H1 (cell line): Measurements from ENCODE around the gene WDR27. TPM values are rescaled to one million over a fixed set of nuclear protein-coding genes. Genes with fewer than 3 reads are reported as not detected.

Experiments used
- CTCF ChIA-PET: fragments of 300-600 bp; sonication (Branson Sonifier 250); formaldehyde crosslinking; loops from one replicate; lab custom pipeline; 2021; ENCODE audit not compliant: partially characterized antibody; lab: Charles Lee
- POLR2A ChIA-PET: fragments of 300-600 bp; sonication (Branson Sonifier 250); formaldehyde crosslinking; loops from one replicate; lab custom pipeline; 2021; ENCODE audit warnings: inconsistent platforms; ENCODE audit not compliant: partially characterized antibody; lab: Charles Lee
- DNase-seq, 2 experiments: peaks; one replicate each; pipeline versions ENCODE4 v3.0.0 to v3.0.0-alpha.2; 2010 to 2022; ENCODE audit warnings: low spot score in 2 of 2, low read depth in 1 of 2, mixed read lengths in 1 of 2
- FAIRE-seq: peaks from 2 replicates; lab custom pipeline; 2011; peaks lifted over from hg19 to GRCh38; lab: Jason Lieb, UNC
- H2AFZ ChIP-seq: 2 replicates; pipeline ENCODE4 v1.8.1; 2012; ENCODE audit warnings: low read length, inconsistent platforms
- H2AK5ac ChIP-seq: 2 replicates; pipeline ENCODE4 v1.6.1; 2013; ENCODE audit warnings: low read depth, low read length
- H2BK120ac ChIP-seq: replicated peaks from 2 replicates; pipeline ENCODE3; 2013; ENCODE audit warnings: low read depth, low read length, inconsistent platforms
- H2BK12ac ChIP-seq: 2 replicates; pipeline ENCODE4 v1.6.1; 2013; ENCODE audit warnings: low read depth, low read length
- H2BK15ac ChIP-seq: 2 replicates; pipeline ENCODE4 v1.6.1; 2013; ENCODE audit warnings: low read length
- H2BK20ac ChIP-seq: 2 replicates; pipeline ENCODE4 v1.6.1; 2013; ENCODE audit warnings: low read length
- H2BK5ac ChIP-seq: 2 replicates; pipeline ENCODE4 v1.6.1; 2013; ENCODE audit warnings: low read depth, low read length
- H3K14ac ChIP-seq: 2 replicates; pipeline ENCODE4 v1.6.1; 2013; ENCODE audit warnings: inconsistent platforms; ENCODE audit not compliant: insufficient read length
- H3K18ac ChIP-seq: 2 replicates; pipeline ENCODE4 v1.6.1; 2013; ENCODE audit warnings: low read length; ENCODE audit errors: extremely low read depth
- H3K23ac ChIP-seq: 2 replicates; pipeline ENCODE4 v1.6.1; 2013; ENCODE audit warnings: inconsistent platforms; ENCODE audit not compliant: insufficient read length
- H3K23me2 ChIP-seq: 2 replicates; pipeline ENCODE4 v1.6.1; 2013; ENCODE audit warnings: low read depth, low read length
- H3K27ac ChIP-seq: 2 replicates; pipeline ENCODE4 v1.6.1; 2011; ENCODE audit warnings: low read depth, low read length, inconsistent platforms
- H3K27me3 ChIP-seq, 4 experiments: replicated peaks in 1 of 4; 1 replicate in 1 of 4; 2 replicates in 3 of 4; pipeline versions ENCODE4 v1.6.1 to v1.8.1; 2011 to 2013; ENCODE audit warnings: low read length in 3 of 4, mild to moderate bottlenecking in 3 of 4, inconsistent platforms in 2 of 4, mixed read lengths in 2 of 4, moderate library complexity in 1 of 4; ENCODE audit not compliant: control insufficient read depth in 3 of 4, insufficient read depth in 3 of 4; ENCODE audit errors: extremely low read depth in 1 of 4
- H3K36me3 ChIP-seq, 4 experiments: 2 replicates each; pipeline versions ENCODE4 v1.6.1 to v1.8.1; 2011 to 2013; ENCODE audit warnings: mild to moderate bottlenecking in 4 of 4, low read length in 3 of 4, moderate library complexity in 2 of 4, control low read depth in 1 of 4, inconsistent platforms in 1 of 4; ENCODE audit not compliant: insufficient read depth in 4 of 4, control insufficient read depth in 2 of 4
- H3K4ac ChIP-seq: replicated peaks from 2 replicates; pipeline ENCODE3; 2013; ENCODE audit warnings: low read length, low read depth, mixed read lengths, inconsistent platforms; ENCODE audit not compliant: insufficient read length
- H3K4me1 ChIP-seq, 4 experiments: replicated peaks in 1 of 4; 1 replicate in 1 of 4; 2 replicates in 3 of 4; pipeline versions ENCODE4 v1.6.1 to v1.8.1; 2011 to 2013; ENCODE audit warnings: low read length in 3 of 4, inconsistent platforms in 2 of 4, mixed read lengths in 1 of 4; ENCODE audit not compliant: insufficient read depth in 4 of 4, control insufficient read depth in 3 of 4
- H3K4me2 ChIP-seq, 2 experiments: 2 replicates each; pipeline versions ENCODE4 v1.6.1 to v1.8.1; 2011 to 2013; ENCODE audit warnings: low read depth in 2 of 2, low read length in 2 of 2, control low read depth in 1 of 2, inconsistent platforms in 1 of 2, mild to moderate bottlenecking in 1 of 2; ENCODE audit not compliant: insufficient read depth in 1 of 2
- H3K4me3 ChIP-seq, 4 experiments: fragments of 200-600, 300-600 bp in 1 of 4; sonication (generic), shearing (Covaris generic), sonication (Bioruptor Twin) in 1 of 4; 2 replicates each; pipeline versions ENCODE4 v1.5.1 to v1.8.1; 2011 to 2016; ENCODE audit warnings: low read length in 4 of 4, low read depth in 3 of 4, control low read depth in 2 of 4, inconsistent platforms in 2 of 4, mild to moderate bottlenecking in 2 of 4, mixed read lengths in 1 of 4, moderate library complexity in 1 of 4; ENCODE audit not compliant: insufficient read depth in 2 of 4; ENCODE audit errors: extremely low read depth in 1 of 4
- H3K56ac ChIP-seq: replicated peaks from 2 replicates; pipeline ENCODE3; 2013; ENCODE audit warnings: low read depth, mild to moderate bottlenecking, mixed read lengths, low read length, inconsistent platforms; ENCODE audit not compliant: insufficient read length
- H3K79me1 ChIP-seq: 2 replicates; pipeline ENCODE4 v1.6.1; 2013; ENCODE audit warnings: low read depth, low read length, control low read depth
- H3K79me2 ChIP-seq, 2 experiments: 2 replicates each; pipeline versions ENCODE4 v1.6.1 to v1.8.1; 2012 to 2013; ENCODE audit warnings: low read length in 2 of 2, mild to moderate bottlenecking in 2 of 2, inconsistent platforms in 1 of 2; ENCODE audit not compliant: insufficient read depth in 2 of 2, control insufficient read depth in 1 of 2
- H3K9ac ChIP-seq, 4 experiments: replicated peaks in 1 of 4; 1 replicate in 1 of 4; 2 replicates in 3 of 4; pipeline versions ENCODE4 v1.6.1 to v1.8.1; 2011 to 2013; ENCODE audit warnings: low read depth in 3 of 4, low read length in 3 of 4, control low read depth in 2 of 4, mild to moderate bottlenecking in 2 of 4, moderate library complexity in 2 of 4, inconsistent platforms in 1 of 4; ENCODE audit errors: extremely low read depth in 1 of 4
- H3K9me3 ChIP-seq, 2 experiments: 2 replicates each; pipeline versions ENCODE4 v1.6.1 to v1.8.1; 2012 to 2013; ENCODE audit warnings: mild to moderate bottlenecking in 2 of 2, moderate library complexity in 2 of 2, control low read depth in 1 of 2, inconsistent platforms in 1 of 2, low read depth in 1 of 2, low read length in 1 of 2, mixed read lengths in 1 of 2; ENCODE audit not compliant: insufficient read depth in 2 of 2
- H4K20me1 ChIP-seq, 2 experiments: replicated peaks in 1 of 2; 2 replicates each; pipeline versions ENCODE3 to v1.8.1; 2011 to 2013; ENCODE audit warnings: inconsistent platforms in 2 of 2, low read length in 2 of 2, mild to moderate bottlenecking in 1 of 2; ENCODE audit not compliant: insufficient read depth in 2 of 2, control insufficient read depth in 1 of 2
- H4K5ac ChIP-seq: 2 replicates; pipeline ENCODE4 v1.6.1; 2013; ENCODE audit warnings: low read length, low read depth, mixed read lengths, inconsistent platforms; ENCODE audit not compliant: insufficient read length
- H4K8ac ChIP-seq: 2 replicates; pipeline ENCODE4 v1.8.0; 2013; ENCODE audit warnings: mild to moderate bottlenecking, moderate library complexity, low read length, inconsistent platforms; ENCODE audit not compliant: insufficient read depth; ENCODE audit errors: extremely low read depth
- H4K91ac ChIP-seq: replicated peaks from 2 replicates; pipeline ENCODE3; 2013; ENCODE audit warnings: low read length, mixed read lengths, inconsistent platforms; ENCODE audit not compliant: insufficient read length
- CTCF ChIP-seq, 3 experiments: IDR thresholded peaks; 1 replicate in 2 of 3; 2 replicates in 1 of 3; pipeline versions ENCODE4 v1.5.1 to v1.6.1; 2011; ENCODE audit warnings: low read length in 3 of 3, mild to moderate bottlenecking in 3 of 3, inconsistent platforms in 2 of 3, low read depth in 1 of 3, moderate library complexity in 1 of 3; ENCODE audit not compliant: insufficient read depth in 1 of 3; ENCODE audit errors: control extremely low read depth in 1 of 3
- TAF1 ChIP-seq: IDR thresholded peaks from 2 replicates; pipeline ENCODE4 v1.6.1; 2011; ENCODE audit warnings: mild to moderate bottlenecking, low read depth, low read length
- WGBS, 2 experiments: shearing (Covaris generic) in 1 of 2; methylation state at CpG; one replicate each; pipeline versions ENCODE4 v1.1.6 to v1.1.7; 2013 to 2015; ENCODE audit warnings: low lambda C conversion rate in 2 of 2, mixed read lengths in 2 of 2, inconsistent platforms in 1 of 2, low coverage in 1 of 2, missing lambda C conversion rate in 1 of 2; ENCODE audit not compliant: insufficient replicate concordance in 2 of 2, insufficient coverage in 1 of 2, insufficient read length in 1 of 2; ENCODE audit errors: extremely low coverage in 1 of 2, missing lambda C conversion rate in 1 of 2; 5-methylcytosine and 5-hydroxymethylcytosine counted together
- polyA plus RNA-seq, 7 experiments: library from polyadenylated mRNA; depleted of rRNA in 3 of 7; stranded (reverse) in 5 of 7; unstranded in 2 of 7; fragments of >200 nt in 5 of 7; fragments of 200-250 nt in 2 of 7; gene quantifications; 1 replicate in 5 of 7; 2 replicates in 1 of 7; 4 replicates in 1 of 7; pipeline versions ENCODE4 v1.2.1 to v1.2.3, GENCODE V29; 2011 to 2013; ENCODE audit warnings: missing spikeins in 2 of 7, mixed read lengths in 2 of 7
- total RNA-seq: library from RNA; stranded (reverse); fragmentation: NEBNext Ultra II Directional; extraction: Animal tissue kit (Norgen Biotek cat#: 25700); gene quantifications from 2 replicates; pipeline ENCODE4 v1.2.1, GENCODE V29; 2021

Gene WDR27
- total and polyA plus RNA-seq, 2 of the 8 experiments (the other 6 are each of a cell fraction or from before 2014, with no cell fraction given): 53.6 to 68.6 TPM

GRCh38 chr6:169720207-169720855, 18.5 kb upstream of the WDR27 start:
- Histone ChIP-seq H3K27me3 (peaks cover 0 to 2% (median under 1%) of the 10 kb centered on the region in 4 experiments; a peak in 1 of 7 replicates), H3K18ac (no peak overlapping the region), H4K20me1 (peaks cover 1 to 13% of the 10 kb centered on the region in 2 experiments), H3K4me1 (peaks cover 0 to 7% (median 0%) of the 10 kb centered on the region in 4 experiments; a peak in 2 of 7 replicates), H4K8ac (no peak overlapping the region), H3K79me1 (peaks cover 3% of the 10 kb centered on the region; the same call in 1 of the 2 replicates), H3K4me2 (no peak overlapping the region), H2BK20ac (no peak overlapping the region), H3K27ac (no peak overlapping the region), H3K56ac (no peak overlapping the region), H3K9ac (no peak overlapping the region), H3K4ac (no peak overlapping the region), H2BK120ac (no peak overlapping the region), H2BK15ac (no peak overlapping the region), H2BK12ac (no peak overlapping the region), H3K4me3 (no peak overlapping the region), H3K9me3 (no peaks in the 10 kb centered on the region), H4K5ac (no peak overlapping the region), H3K36me3 (peaks cover 0 to 38% (median 3%) of the 10 kb centered on the region in 4 experiments; a peak in 6 of 8 replicates), H3K14ac (no peak overlapping the region), H2BK5ac (no peak overlapping the region), H3K79me2 (peaks cover 0 to 56% of the 10 kb centered on the region in 2 experiments; a peak in 2 of 4 replicates), H3K23ac (no peak overlapping the region), H4K91ac (no peak overlapping the region), H2AK5ac (no peak overlapping the region), H3K23me2 (peaks cover 14% of the 10 kb centered on the region), H2AFZ (no peak overlapping the region)
- no peak for DNase-seq
- CTCF ChIA-PET: interaction anchor here (1.0 to 1.4 kb wide), 2 partner anchors 17 to 55 kb away, joined by 3 to 4 read pairs; no protein-coding TSS in a partner anchor
- FAIRE-seq: no peak
- 96 to 100% methylated on average over 1 to 3 of the region's 3 CpGs for WGBS, 2 experiments
- peak in 1 of 3 experiments; percentile 21; a peak in 2 of 4 replicates for TF ChIP-seq CTCF (IDR thresholded peaks at IDR 0.05; ENCODE audit: control extremely low read depth in 1 of 3, insufficient read depth in 1 of 3, low read depth in 1 of 3, low read length in 3 of 3)
- no peak for TF ChIP-seq TAF1
- POLR2A ChIA-PET: interaction anchor here (0.6 to 6.4 kb wide), 3 partner anchors 12 to 571 kb away, joined by 3 to 41 read pairs (median 4); partner anchors contain the start of genes C6orf120 and WDR27
